Glutamatergic neuron (in vitro differentiated cells): ENCODE data around the gene CACNG7. TPM values are rescaled to one million over a fixed set of nuclear protein-coding genes. Genes with fewer than 3 reads are reported as not detected.

Experiments used
- DNase-seq: peaks from one replicate; pipeline ENCODE4 v3.0.0; 2022
- H3K27ac Mint-ChIP-seq: one replicate; pipeline ENCODE4 v1.8.0; 2020; ENCODE audit warnings: mild to moderate bottlenecking, mixed read lengths, inconsistent platforms; ENCODE audit not compliant: unreplicated experiment
- H3K27me3 Mint-ChIP-seq: one replicate; pipeline ENCODE4 v1.8.0; 2020; ENCODE audit warnings: mild to moderate bottlenecking, moderate library complexity, mixed read lengths, inconsistent platforms; ENCODE audit not compliant: unreplicated experiment
- H3K36me3 Mint-ChIP-seq: one replicate; pipeline ENCODE4 v1.8.0; 2020; ENCODE audit warnings: mild to moderate bottlenecking, mixed read lengths, inconsistent platforms; ENCODE audit not compliant: unreplicated experiment
- H3K4me1 Mint-ChIP-seq: one replicate; pipeline ENCODE4 v1.8.0; 2020; ENCODE audit warnings: mild to moderate bottlenecking, low read depth, mixed read lengths, inconsistent platforms; ENCODE audit not compliant: unreplicated experiment
- H3K4me3 Mint-ChIP-seq: one replicate; pipeline ENCODE4 v1.8.0; 2020; ENCODE audit warnings: mild to moderate bottlenecking, mixed read lengths, inconsistent platforms; ENCODE audit not compliant: unreplicated experiment
- H3K9me3 Mint-ChIP-seq: one replicate; pipeline ENCODE4 v1.8.0; 2020; ENCODE audit warnings: mild to moderate bottlenecking, moderate library complexity, mixed read lengths, inconsistent platforms; ENCODE audit not compliant: unreplicated experiment
- total RNA-seq: library from RNA; stranded (reverse); fragmentation: NEBNext Ultra II Directional; extraction: Animal tissue kit (Norgen Biotek cat#: 25700); gene quantifications from one replicate; pipeline ENCODE4 v1.2.1, GENCODE V29; 2021; ENCODE audit not compliant: unreplicated experiment
- TF ChIP-seq, protein P1 (sequence below): fragments of 200-600 bp; sonication (generic); IDR thresholded peaks from one replicate; pipeline ENCODE4 v1.5.0; 2021; ENCODE audit not compliant: partially characterized antibody, unreplicated experiment

Gene CACNG7
- total RNA-seq, 1 donor from 2014 or later, result 60.4 TPM

DNA sequence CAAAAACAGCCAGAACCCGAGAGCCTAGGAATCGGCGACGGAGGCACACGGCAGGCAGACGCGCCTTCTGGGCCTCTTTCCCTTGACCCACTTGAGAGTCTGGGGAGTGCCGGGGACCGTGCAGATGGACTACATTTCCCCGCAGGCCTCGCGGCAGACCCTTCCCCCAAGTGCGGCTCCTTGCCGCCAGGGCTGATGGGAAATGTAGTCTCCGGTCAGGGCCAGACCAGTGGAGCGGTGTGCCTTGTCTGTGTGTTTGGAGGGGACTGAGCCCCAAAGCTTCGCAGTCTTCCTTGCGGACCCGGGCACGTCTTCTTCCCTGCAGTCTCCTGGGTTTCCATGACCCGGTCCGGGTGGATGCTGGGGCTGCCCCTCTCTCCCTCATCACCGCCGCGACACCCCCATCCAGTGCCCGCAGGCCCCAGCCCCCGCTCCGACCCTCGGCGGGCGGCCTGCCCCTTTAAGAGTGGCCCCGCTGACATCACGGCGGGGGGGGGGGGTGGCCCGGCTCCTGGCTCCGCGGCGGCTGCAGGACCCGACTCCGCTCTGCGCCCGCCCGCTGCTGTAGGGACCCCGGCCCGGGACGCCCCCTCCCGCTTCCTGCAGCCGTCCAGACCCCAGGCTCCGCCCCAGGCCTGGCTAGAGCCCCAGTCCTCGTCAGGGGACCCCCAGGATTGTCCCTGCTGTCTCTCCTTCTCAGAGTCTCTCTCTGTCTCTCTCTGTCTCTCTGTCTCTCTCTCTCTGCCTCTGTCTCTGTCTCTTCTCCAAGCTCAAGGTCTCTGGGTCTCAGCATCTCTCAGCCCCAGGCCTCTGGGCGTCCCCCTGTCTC is 758 bp upstream of the CACNG7 start:
- H3K27me3 Mint-ChIP-seq, result peaks cover 18% of the 10 kb centered on the region
- peak overlapping the region; percentile 96 for H3K4me3 Mint-ChIP-seq
- peak; percentile 85 for DNase-seq
- peaks cover 22% of the 10 kb centered on the region for H3K4me1 Mint-ChIP-seq
- H3K36me3 Mint-ChIP-seq, result no peaks in the 10 kb centered on the region
- peaks cover 13% of the 10 kb centered on the region for H3K9me3 Mint-ChIP-seq
- TF ChIP-seq, protein P1, sequence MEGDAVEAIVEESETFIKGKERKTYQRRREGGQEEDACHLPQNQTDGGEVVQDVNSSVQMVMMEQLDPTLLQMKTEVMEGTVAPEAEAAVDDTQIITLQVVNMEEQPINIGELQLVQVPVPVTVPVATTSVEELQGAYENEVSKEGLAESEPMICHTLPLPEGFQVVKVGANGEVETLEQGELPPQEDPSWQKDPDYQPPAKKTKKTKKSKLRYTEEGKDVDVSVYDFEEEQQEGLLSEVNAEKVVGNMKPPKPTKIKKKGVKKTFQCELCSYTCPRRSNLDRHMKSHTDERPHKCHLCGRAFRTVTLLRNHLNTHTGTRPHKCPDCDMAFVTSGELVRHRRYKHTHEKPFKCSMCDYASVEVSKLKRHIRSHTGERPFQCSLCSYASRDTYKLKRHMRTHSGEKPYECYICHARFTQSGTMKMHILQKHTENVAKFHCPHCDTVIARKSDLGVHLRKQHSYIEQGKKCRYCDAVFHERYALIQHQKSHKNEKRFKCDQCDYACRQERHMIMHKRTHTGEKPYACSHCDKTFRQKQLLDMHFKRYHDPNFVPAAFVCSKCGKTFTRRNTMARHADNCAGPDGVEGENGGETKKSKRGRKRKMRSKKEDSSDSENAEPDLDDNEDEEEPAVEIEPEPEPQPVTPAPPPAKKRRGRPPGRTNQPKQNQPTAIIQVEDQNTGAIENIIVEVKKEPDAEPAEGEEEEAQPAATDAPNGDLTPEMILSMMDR, result no peak
- H3K27ac Mint-ChIP-seq, result peak overlapping the region; percentile 97

DNA sequence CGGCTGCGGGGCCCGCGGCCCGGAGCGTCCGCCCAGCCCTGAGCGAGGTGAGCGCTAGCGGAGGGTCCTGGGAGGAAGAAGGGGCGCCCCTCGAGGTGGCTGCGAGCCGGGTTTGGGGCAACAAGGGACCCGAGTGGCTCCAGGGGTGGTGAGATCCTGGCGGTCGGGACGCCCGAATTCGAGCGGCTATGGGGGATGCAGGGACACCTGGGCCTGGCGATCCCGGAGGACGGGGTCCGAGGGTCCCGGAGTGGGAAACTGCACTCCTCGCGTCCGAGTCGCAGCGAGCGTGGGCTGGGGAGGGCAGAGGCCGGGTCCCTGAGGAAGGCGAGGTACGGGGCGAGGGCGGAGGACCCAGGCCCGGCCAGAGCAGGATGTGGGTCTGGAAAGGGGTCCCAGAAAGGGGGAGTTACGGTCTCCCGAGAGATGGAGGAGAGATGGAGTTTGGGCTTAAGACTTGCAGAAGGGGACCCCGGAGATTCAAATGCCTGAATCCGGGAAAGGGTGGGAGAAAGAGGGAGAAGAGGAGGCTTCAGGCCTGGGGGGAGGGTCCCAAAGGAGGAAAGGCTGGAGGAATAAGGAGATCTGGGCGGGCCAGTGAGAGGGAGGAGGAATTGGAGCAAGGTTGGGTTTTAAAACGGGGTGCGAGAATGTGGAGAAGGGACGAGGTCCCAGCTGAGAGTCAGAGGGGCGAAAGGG is 542 bp downstream of the CACNG7 start:
- H3K36me3 Mint-ChIP-seq, result no peaks in the 10 kb centered on the region
- peak; percentile 48 for DNase-seq
- peak overlapping the region; percentile 99 for H3K4me3 Mint-ChIP-seq
- H3K4me1 Mint-ChIP-seq, result peaks cover 22% of the 10 kb centered on the region
- peaks cover 18% of the 10 kb centered on the region for H3K27me3 Mint-ChIP-seq
- peak overlapping the region; percentile 76 for H3K27ac Mint-ChIP-seq
- H3K9me3 Mint-ChIP-seq, result peaks cover 13% of the 10 kb centered on the region
- TF ChIP-seq, protein P1, result no peak

DNA sequence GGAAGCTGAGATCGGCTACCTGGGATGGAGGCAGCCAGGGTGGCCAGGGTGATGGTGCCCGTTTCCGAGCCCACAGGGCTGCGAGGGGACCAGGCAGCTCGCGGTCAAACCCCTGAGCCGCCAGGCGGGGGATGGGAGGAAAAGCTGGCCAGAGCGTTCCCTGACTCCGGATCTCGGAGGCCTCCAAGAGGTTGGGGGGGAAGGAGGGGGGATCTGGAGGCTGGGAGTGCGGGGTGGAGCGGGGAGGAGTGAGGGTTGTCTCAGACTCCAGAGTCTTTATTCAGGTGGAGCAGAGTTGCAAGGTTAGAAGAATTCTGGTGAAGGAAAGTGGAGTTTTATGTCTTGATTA is 1.1 kb downstream of the CACNG7 start:
- H3K4me3 Mint-ChIP-seq, result peak overlapping the region; percentile 99
- peaks cover 20% of the 10 kb centered on the region for H3K27me3 Mint-ChIP-seq

DNA sequence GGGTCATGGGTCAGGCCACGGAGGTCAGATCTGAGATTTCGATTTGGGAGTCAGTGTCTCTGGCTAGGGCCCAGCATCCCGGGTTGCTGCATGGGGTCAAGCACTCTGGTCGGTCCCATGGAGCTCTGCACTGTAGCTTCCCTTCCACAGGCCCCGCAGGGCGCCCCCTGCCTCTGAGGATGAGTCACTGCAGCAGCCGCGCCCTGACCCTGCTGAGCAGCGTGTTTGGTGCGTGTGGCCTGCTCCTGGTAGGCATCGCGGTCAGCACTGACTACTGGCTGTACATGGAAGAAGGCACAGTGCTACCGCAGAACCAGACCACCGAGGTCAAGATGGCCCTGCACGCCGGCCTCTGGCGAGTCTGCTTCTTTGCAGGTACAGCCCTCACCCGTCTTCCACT is 3.6 kb downstream of the CACNG7 start:
- no peak overlapping the region for H3K4me3 Mint-ChIP-seq
- H3K36me3 Mint-ChIP-seq, result peaks cover 1% of the 10 kb centered on the region
- TF ChIP-seq, protein P1, result peak; percentile 67
- H3K27ac Mint-ChIP-seq, result no peak overlapping the region
- peaks cover 16% of the 10 kb centered on the region for H3K27me3 Mint-ChIP-seq
- peak; percentile 55 for DNase-seq
- H3K9me3 Mint-ChIP-seq, result peaks cover 16% of the 10 kb centered on the region
- H3K4me1 Mint-ChIP-seq, result peaks cover 12% of the 10 kb centered on the region

More for the DNA sequence above, 1.1 kb downstream of the CACNG7 start:
- TF ChIP-seq, protein P1, result no peak
- peaks cover 18% of the 10 kb centered on the region for H3K9me3 Mint-ChIP-seq
- no peaks in the 10 kb centered on the region for H3K36me3 Mint-ChIP-seq
- H3K27ac Mint-ChIP-seq, result peak overlapping the region; percentile 76
- peak; percentile 74 for DNase-seq
- H3K4me1 Mint-ChIP-seq, result peaks cover 22% of the 10 kb centered on the region

DNA sequence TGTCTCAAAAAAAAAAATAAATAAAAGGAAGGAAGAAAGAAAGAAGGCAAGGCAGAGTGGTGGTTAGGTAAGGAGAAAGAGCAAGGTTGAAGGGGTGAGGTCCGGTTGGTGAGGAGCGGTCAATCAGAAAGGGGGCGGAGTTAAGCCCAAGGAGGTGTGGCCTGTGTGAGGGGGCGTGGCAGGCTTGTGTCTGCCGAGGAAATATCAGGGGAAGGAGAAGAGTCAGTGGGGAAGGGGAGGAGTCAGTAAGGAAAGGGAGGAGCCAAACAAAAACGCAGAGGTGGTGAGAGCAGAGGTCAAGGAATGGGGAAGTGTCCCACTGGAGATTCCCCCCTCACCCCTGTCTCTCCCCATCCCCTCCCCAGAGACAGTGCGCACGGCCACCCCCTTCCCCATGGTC is 5.9 kb downstream of the CACNG7 start:
- Mint-ChIP-seq H3K27me3 (peaks cover 11% of the 10 kb centered on the region), H3K36me3 (peaks cover 8% of the 10 kb centered on the region), H3K4me1 (peaks cover 9% of the 10 kb centered on the region), H3K9me3 (peaks cover 11% of the 10 kb centered on the region), H3K4me3 (no peak overlapping the region), H3K27ac (no peak overlapping the region)
- DNase-seq, result peak; percentile 44
- TF ChIP-seq, protein P1, result no peak
